Head of caudate nucleus (tissue), 42 donors: Measurements from ENCODE around the gene TBX6.
"Not testable (repeated sequence)": the region's sequence is repeated elsewhere in the genome, so short reads cannot be mapped to it uniquely, and the experiment has no call there.

Source experiments
- DNase-seq, 42 donors: peaks; one replicate each; pipeline versions ENCODE4 v3.0.0 to v3.0.0-alpha.2; 2020 to 2021; ENCODE audit warnings: mixed read lengths in 7 of 42
- intact Hi-C: fragments of 100-400 bp; cut with DNase I; formaldehyde crosslinking; loops from one replicate; pipeline ENCODE4 v1.15.0; 2022

Gene TBX6, protein sequence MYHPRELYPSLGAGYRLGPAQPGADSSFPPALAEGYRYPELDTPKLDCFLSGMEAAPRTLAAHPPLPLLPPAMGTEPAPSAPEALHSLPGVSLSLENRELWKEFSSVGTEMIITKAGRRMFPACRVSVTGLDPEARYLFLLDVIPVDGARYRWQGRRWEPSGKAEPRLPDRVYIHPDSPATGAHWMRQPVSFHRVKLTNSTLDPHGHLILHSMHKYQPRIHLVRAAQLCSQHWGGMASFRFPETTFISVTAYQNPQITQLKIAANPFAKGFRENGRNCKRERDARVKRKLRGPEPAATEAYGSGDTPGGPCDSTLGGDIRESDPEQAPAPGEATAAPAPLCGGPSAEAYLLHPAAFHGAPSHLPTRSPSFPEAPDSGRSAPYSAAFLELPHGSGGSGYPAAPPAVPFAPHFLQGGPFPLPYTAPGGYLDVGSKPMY

GRCh38 chr16:30091474-30092372 is at the start of gene TBX6:
TBX6 (minus strand) TSS chr16:30091924; CDS start chr16:30091193, 731 bp downstream.
- DNase-seq: peak; percentile 87 to 98 (median 95)
- intact Hi-C loops: no loop called here

DNA sequence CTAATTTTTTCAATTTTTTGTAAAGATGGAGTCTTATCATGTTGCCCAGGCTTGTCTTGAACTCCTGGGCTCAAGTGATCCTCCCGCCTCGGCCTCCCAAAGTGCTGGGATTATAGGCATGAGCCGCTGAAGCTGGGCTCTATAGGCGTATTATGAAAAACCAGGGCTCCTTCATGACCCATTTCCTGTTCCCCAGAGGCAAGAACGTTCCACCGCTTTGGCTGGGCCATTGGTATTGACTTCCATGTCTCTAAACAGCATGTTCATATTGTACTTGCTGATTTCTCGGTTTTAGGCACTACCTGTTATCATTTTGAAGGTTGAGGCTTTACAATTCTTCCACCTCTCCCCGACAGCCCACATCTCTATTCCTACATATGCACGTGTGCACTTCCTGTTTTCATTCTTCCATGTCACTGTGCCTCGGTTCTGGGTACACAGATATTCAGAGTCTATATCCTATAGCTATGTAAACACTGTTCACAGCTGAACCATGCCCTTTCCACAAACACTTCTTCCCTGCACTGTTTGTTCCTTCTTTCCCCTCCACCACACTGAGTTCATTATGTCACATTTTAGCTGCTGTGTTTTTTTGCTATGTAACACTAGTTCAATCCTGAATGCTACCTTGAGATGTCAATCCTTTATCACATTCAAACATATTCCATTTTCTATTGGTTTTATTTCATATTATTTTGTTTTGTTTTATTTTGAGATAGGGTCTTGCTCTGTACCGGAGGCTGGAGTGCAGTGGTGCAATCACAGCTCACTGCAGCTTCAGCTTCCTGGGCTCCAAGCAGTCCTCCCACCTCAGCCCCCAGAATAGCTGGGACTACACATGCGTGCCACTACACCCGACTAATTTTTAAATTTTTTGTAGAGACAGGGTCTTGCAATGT is 48.1 kb upstream of the TBX6 start:
- no peak for DNase-seq
- intact Hi-C loops: no loop called here

DNA sequence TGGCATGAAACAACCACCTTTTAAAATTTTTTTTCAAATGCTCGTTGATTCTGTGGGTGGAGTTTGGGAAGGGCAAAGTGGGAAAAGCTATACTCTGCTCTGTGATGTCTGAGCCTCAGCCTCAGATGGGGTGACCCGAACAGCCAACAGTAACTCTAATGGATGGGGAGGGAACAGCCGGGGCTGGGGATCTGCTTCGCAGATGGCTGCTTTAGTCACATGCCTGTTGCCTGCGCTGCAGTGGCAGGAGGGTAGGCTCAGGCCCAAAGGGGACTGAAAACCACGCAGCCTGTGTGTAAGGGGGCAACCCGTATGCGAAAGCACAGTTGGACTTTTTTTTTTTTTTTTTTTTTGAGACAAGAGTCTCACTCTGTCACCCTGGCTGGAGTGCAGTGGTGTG is 46.2 kb upstream of the TBX6 start:
- DNase-seq: peak in 20 of 42 donors; percentile 7 to 55 (median 22)
- intact Hi-C loops: no loop called here

DNA sequence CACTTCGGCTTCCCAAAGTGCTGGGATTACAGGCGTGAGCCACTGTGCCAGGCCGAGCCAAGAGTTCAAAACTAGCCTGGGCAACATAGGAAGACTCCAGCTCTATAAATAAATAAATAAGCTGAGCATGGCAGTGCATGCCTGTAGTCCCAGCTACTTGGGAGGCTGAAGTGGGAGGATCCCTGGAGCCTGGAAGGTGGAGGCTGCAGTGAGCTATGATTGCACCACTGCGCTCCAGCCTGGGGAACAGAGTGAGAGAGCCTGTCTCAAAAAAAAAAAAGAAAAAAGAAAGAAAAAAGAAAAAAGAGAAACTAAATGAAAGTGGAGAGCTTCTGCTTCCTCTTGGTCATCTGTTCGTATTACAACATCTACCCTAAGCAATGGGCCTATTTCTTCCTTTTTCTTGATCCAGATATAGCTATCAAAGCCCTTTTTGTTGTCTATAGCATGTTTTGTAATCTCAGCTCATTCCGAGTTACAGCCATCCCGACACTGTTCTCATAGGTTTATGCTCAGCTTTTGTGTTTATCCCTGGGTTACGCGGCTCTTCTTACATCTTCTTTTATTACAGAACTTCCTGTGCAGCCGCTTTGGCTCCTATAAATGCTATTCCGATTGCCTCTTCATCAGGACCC is 45.4 kb upstream of the TBX6 start:
- intact Hi-C loops: no loop called here
- no peak for DNase-seq

DNA sequence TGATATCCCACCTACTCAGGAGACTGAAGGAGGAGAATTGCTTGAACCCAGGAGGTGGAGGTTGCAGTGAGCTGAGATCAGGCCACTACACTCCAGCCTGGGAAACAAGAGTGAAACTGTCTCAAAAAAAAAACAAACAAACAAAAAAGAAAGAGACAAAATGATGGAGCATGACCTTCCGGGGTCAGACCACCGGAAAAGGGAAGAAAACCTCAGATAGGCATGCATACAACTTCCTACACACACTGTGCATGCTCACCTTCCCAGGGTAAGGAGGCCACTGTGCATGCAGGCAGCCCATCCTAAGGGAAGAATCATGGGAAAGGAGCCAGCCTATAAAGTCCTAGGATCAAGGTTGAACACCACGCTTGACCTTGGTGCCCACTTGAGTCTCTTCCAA is 40.9 kb upstream of the TBX6 start:
- intact Hi-C loops: no loop called here

DNA sequence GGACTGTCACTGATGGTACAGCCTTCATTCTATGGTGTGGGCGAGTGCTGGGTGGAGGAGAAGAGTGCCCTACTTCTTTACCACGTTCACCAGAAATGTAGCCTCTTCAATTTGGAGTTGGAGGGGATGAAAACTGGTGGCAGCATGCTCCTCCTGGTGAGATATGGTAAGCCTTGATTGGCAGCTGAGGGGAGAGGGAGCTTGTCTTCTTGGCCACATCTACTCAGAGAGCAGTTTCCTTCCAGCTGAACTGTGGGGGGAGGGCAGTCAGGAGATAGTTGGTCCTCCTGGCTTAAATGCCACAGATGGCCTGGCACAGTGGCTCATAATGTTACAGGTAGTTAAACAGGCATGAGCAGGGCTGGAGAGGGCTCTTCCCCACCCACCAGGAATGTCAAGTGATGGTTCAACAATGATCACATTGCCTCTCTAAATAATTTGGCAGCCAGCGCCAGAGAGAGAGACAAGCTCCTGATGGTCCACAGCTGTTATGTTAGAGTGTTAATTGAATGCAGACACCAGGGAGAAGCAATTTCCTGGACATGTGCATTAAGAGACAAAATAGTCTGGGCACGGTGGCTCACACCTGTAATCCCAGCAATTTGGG is 40.2 kb upstream of the TBX6 start:
- intact Hi-C loops: no loop called here
- no peak for DNase-seq

More for the DNA sequence above, 40.9 kb upstream of the TBX6 start:
- DNase-seq: no peak

GRCh38 chr16:30127993-30128392 is 36.3 kb upstream of the TBX6 start:
- no peak for DNase-seq
- intact Hi-C loops: no loop called here

DNA sequence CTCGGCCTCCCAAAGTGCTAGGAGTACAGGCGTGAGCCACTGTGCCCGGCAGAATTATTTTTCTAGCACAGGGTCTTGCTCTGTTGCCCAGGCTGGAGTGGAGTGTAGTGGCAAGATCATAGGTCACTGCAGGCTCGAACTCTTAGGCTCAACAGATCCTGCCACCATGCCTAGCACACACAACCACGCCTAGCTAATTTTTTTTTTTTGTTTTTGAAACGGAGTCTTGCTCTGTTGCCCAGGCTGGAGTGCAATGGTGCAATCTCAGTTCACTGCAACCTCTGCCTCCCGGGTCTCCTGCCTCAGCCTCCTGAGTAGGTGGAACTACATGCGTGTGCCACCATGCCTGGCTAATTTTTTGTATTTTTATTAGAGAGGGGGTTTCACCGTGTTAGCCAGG is 34.0 kb upstream of the TBX6 start:
- intact Hi-C loops, DNase-seq: not testable (repeated sequence)

GRCh38 chr16:30124985-30125379 is 33.3 kb upstream of the TBX6 start:
- intact Hi-C loops: loop anchor here (5.0 kb wide), 1 partner anchor 58 kb away; the partner anchor contains the start of gene ALDOA
- DNase-seq: no peak

- DNase-seq: peak in 9 of 42 donors; percentile 13 to 58 (median 20)
- intact Hi-C loops: loop anchor here (5.0 kb wide), 1 partner anchor 55 kb away; the partner anchor contains the start of gene ALDOA
Measured at GRCh38 chr16:30122604-30123160, 31.0 kb upstream of the TBX6 start.

DNA sequence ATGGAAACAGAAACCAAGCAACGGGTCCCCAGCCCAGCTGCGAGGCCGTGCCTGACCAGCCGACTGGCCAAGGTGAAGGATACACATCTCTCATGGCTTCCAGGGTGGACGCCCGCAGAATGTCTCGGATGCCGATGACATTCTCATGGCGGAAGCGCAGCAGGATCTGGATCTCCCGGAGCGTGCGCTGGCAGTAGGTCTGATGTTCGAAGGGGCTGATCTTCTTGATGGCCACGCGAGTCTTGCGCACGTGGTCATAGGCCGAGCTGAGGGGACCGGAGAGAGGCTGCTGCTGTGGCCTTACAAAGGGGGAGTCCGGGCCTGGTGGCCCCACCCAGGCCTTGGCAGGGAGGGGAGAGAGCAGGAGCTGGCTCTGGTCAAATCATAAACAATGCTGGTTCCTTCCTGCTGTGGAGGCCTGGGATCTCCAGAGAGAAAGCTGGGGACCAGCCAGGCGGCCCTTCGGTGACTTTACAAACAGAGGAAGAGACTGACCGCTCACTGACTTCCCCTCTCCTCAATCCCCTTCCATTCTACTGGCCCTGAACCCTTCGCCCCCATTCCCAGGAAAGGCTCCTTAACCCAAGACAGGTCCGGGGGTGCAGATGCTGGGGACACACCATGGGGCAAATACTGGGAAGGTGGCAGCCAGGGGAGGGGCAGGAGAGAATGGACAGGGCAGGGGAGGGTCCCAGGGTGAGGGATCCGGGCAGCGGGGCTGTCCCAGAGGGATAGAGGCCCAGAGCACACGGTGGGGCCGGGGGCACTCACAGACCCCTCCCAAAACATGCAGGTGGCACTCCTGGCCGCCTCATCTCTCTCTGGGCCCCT is 30.2 kb upstream of the TBX6 start:
- peak in 23 of 42 donors; percentile 14 to 55 (median 29) for DNase-seq
- intact Hi-C loops: loop anchor here (5.0 kb wide), 1 partner anchor 55 kb away; the partner anchor contains the start of gene ALDOA

GRCh38 chr16:30120340-30121105 is 28.8 kb upstream of the TBX6 start:
- no peak for DNase-seq
- intact Hi-C loops: loop anchor here (5.0 kb wide), 1 partner anchor 53 kb away; the partner anchor contains the start of gene ALDOA

DNA sequence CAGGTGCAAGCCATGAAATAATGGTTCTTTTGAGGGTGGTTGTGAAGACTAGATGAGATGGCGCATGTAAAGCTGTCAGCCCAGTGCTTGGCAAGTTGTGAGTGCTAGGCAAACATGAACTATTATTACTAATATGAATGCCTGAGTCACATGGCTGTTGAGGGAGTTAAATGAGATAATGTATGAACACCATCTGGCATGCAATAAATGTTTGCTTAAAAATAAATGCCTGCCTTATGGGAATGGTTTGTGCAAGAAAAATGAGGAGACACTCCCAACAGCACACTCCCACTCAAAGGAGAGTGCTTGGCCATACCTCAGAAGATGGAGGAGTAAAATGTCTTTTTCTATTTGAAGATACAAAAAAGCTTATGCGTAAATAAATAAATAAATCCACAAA is 27.7 kb upstream of the TBX6 start:
- intact Hi-C loops: no loop called here
- no peak for DNase-seq

DNA sequence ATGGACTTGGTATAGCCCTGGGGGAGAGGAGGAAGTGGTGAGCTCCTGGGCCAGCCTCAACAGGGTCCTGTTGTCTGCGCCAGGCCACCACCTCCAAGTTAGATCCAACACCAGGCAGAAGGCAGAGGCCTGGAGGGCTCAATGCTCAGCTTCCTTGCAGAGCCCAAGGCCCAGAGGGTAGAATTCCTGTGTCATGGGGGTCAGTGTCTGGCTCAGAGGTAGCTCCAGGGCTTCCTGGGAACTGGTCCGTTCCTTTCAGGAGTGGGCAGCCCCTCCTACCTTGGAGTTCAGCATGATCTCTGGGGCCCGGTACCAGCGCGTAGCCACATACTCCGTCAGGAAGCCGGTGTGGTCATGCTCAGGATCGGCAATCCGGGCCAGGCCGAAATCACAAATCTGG is 26.0 kb upstream of the TBX6 start:
- intact Hi-C loops: no loop called here
- no peak for DNase-seq

DNA sequence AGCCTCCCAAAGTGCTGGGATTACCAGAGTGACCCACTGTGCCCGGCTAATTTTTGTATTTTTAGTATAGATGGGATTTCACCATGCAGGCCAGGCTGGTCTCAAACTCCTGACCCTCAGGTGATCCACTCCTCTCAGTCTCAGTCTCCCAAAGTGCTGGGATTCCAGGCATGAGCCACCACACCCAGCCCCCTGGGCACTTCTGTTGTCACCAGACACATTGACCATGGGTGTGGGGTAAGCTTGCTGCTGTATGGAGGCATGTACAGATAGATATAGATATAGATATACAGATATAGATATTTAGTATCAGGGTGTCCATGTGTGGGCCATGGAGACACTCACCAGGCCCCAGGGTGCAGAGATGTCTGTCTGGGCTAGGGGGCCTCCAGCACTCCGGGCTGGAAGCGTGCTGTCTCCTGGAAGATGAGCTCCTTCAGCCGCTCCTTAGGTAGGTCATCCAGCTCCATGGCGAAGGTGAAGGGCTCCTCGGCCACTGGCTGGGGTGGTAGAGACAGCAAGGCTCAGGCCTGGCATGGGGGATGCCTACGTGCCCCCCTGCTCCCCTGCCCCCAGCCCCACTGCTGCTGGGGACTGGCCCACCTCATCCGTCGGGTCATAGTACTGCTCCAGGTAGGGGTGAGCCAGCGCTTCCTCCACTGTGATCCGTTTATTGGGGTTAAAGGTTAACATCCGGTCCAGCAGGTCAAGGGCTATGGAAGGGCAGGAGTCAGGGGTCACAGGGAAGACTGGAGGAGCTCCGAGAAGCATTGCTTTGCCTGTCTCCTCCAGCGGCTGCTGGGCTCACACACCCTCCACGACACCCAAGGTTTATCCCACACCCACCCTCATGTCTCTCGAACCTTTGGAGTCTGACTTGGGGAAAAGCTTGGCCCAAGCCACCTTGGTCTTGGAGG is 24.8 kb upstream of the TBX6 start:
- intact Hi-C loops: no loop called here
- no peak for DNase-seq
